ENCODE results near the gene ZDHHC7. TPM values are rescaled to one million over a fixed set of nuclear protein-coding genes. Genes with fewer than 3 reads are reported as not detected.

Gene ZDHHC7
- total RNA-seq, 4 donors from 2014 or later, result 31.0 to 103 (median 62.3) TPM

DNA sequence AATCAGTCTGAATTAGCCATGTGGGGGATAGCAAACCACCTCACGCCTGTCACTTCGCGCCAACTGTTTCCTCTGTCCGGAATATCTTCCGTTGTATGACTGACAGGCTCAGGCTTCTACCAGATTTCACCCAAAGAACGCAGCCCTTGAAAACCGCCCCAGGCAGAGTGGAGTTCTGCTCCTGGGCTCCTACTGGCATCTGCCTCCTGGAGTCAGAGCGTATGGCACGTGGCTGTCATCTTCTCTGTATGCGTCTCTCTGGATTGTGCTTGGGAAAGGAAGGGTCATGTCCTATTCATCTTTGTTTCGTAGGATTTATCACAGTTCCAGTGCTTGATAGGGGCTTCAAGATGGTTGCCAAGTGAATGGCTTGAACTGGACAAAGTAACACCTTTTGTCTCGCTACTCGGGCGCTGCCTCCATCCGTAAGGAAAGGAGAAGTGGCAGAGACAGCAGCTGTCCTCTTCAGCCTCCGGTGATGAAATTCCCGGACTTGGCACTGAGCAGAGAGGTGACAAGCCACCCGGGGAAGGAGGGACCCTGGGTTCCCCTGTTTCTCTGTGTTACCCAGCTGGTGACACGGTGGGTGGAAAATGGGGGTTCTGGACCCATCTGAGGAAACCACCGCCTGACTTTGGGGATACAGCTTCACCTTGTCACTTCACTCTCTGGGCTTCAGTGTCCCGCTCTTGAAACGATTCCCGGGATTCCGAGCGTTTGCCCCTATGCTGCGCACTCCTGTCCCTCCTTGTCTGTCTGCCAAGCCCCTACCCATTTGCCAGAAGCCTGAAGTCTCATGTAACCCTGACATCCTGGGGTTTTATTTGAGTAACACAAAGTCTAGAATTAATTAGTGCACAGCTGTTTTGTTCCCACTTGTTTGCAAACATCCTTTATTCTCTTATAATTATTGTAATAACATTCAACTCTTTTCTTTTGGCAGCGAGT is 30.2 kb upstream of the ZDHHC7 start:
- TF ChIP-seq, protein P1, sequence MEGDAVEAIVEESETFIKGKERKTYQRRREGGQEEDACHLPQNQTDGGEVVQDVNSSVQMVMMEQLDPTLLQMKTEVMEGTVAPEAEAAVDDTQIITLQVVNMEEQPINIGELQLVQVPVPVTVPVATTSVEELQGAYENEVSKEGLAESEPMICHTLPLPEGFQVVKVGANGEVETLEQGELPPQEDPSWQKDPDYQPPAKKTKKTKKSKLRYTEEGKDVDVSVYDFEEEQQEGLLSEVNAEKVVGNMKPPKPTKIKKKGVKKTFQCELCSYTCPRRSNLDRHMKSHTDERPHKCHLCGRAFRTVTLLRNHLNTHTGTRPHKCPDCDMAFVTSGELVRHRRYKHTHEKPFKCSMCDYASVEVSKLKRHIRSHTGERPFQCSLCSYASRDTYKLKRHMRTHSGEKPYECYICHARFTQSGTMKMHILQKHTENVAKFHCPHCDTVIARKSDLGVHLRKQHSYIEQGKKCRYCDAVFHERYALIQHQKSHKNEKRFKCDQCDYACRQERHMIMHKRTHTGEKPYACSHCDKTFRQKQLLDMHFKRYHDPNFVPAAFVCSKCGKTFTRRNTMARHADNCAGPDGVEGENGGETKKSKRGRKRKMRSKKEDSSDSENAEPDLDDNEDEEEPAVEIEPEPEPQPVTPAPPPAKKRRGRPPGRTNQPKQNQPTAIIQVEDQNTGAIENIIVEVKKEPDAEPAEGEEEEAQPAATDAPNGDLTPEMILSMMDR (IDR thresholded peaks at IDR 0.05; ENCODE audit: low read depth), result no peak

DNA sequence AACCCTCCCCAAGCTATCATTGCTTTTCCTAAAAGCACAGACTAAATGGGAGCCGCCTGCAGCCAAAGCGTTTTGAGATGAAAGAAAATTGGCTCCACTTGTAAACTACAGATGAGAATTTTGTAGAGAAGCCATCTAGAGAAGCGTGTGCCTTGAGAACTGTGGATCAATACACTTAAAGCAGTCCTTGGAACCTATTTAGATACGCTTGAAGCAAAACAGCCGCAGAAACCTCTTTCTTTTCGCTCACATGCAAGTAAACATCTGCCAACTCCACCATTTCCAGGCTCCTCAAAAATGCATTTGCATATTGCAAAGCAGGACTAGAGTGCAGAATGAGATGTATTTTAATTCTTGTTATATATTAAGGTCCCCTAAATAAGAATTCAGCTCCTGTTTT is 29.4 kb upstream of the ZDHHC7 start:
- TF ChIP-seq, protein P1 (IDR thresholded peaks at IDR 0.05; ENCODE audit: low read depth), result no peak

DNA sequence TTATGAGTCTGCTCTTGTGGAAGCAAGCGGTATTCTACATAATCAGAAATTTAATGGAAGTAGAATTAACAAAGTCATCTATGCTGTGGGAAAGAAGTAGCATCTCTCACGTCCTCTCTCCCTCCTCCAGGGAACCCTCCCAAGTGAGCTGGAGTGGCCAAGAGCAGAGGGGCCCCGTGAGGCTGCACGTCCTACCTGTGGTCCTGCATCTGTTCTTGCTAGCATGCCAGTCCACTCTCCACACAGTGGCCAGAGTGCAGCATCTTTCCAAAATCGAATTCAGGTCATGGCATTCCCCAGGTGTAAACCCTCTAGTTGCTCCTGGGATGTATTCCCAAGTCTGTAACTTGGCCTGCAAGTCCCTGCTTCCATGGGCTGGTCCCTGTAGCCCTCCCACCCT is 26.4 kb upstream of the ZDHHC7 start:
- TF ChIP-seq, protein P1 (IDR thresholded peaks at IDR 0.05; ENCODE audit: low read depth), result no peak

DNA sequence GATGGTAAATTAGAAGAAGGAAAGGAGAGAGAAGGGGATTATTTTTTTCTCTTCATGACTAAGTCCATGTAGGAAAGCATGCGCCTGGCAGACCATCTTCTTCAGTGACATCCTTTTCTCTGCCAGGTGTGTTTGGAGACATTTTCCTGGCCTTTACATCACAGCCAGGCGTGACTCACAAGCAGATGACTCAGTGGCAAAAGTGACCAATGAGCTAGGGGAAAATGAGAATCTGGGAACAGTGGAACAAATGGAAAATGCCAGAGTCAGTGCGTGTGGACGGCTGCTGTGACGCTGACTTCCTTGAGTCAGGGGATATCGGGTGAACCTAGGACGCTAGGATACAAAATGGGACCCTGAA is 25.7 kb upstream of the ZDHHC7 start:
- TF ChIP-seq, protein P1 (IDR thresholded peaks at IDR 0.05; ENCODE audit: low read depth), result no peak

DNA sequence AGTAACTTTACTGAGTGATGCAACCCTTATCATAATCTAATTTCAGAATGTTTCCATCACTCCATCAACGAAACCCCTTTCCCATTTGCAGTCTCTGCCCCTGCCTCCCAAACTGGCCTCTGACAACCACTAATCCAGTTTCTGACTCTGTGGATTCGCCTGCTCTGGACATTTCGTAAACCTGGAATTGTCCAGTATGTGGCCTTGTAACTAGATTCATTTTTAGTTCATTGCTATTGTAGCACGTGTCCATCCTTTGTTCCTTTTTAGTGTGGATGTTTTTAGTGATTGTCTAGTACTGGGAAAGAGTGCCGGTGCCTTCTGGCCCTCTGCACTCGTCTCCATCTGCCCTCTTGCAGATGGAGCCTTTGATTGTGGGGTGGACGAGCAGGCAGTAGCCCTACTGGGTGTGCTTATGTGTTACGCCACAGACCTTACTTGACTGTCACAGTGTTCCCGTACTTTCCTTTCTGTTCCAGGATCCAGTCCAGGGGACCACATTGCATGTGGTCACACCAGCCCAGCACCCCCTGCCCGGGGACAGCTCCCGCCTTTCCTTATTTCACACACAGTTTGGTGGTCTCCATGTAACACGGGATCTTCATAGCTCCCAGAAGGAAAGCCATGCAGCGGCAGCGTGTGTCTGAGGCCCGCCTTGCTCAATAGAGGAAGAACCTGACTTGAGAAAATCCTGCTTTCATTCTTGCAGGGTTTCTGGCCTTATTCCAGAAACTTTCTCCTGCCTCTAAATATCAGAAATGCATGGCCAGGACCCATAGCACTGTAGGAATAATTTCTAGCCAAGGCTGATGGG is 25.1 kb upstream of the ZDHHC7 start:
- TF ChIP-seq, protein P1 (IDR thresholded peaks at IDR 0.05; ENCODE audit: low read depth), result no peak

DNA sequence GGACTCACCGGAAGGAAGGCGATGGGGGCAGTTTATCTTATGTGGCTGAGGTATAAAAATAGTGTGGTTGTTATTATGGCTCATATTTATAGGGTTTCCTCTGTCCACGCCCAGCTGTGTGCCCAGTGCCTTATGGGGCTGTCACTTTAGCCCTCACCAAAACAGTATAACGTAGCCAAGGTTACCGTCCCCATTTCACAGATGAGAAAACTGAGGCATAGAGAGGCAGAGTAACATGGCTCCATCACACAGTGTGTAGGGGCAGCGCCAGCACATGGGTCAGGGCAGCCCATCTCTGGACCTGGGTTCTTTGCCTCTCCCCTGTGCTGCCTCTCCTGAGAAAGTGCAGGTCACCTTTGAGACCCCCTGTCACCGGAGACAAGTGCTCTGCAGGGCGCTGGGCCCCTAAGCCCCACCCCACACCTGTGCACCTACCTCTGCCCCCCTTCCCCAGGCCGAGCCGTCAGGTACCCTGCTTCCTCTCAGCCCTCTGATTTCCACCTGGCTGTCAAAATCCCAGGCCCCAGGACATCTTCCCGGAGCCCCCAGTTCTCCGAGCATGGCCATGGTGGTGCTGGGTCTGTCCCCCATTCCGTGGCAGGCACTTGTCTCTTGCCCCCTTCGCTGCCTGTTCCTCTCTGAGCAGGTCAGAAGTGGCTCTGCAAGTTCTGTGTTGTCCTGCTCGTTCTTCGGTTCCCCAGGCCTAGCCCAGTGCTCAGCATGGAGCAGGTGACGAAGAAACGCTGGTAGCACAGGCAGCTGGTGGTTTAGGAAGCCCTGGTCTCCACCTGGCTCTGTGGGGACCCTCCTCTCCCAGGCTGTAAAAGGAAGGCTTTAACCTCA is 23.5 kb upstream of the ZDHHC7 start:
- TF ChIP-seq, protein P1 (IDR thresholded peaks at IDR 0.05; ENCODE audit: low read depth), result no peak

Measured in subcutaneous adipose tissue (tissue), 4 donors.